AG20443 (cell line): ENCODE results near the gene ACAN.

Experiments used
- DNase-seq: peaks from one replicate; pipeline ENCODE4 v3.0.0; 2012; ENCODE audit warnings: low spot score, mixed read lengths

Gene ACAN

DNA sequence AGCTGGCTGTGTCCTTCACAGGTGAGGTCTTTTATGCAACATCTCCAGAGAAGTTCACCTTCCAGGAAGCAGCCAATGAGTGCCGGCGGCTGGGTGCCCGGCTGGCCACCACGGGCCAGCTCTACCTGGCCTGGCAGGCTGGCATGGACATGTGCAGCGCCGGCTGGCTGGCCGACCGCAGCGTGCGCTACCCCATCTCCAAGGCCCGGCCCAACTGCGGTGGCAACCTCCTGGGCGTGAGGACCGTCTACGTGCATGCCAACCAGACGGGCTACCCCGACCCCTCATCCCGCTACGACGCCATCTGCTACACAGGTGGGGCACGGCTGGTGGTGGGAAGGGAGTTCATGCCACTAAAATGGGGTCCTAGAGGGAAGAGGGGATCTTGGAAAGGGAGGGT lies 40.1 kb downstream of the ACAN start:
- DNase-seq, result no peak

GRCh38 chr15:88844749-88845386 lies 41.6 kb downstream of the ACAN start:
- DNase-seq, result no peak

- DNase-seq, result no peak
Measured at GRCh38 chr15:88845616-88846015, 42.4 kb downstream of the ACAN start.

GRCh38 chr15:88847144-88847543 lies 43.9 kb downstream of the ACAN start:
- DNase-seq, result no peak

- DNase-seq, result no peak
Measured at GRCh38 chr15:88848203-88848602, 45.0 kb downstream of the ACAN start.

DNA sequence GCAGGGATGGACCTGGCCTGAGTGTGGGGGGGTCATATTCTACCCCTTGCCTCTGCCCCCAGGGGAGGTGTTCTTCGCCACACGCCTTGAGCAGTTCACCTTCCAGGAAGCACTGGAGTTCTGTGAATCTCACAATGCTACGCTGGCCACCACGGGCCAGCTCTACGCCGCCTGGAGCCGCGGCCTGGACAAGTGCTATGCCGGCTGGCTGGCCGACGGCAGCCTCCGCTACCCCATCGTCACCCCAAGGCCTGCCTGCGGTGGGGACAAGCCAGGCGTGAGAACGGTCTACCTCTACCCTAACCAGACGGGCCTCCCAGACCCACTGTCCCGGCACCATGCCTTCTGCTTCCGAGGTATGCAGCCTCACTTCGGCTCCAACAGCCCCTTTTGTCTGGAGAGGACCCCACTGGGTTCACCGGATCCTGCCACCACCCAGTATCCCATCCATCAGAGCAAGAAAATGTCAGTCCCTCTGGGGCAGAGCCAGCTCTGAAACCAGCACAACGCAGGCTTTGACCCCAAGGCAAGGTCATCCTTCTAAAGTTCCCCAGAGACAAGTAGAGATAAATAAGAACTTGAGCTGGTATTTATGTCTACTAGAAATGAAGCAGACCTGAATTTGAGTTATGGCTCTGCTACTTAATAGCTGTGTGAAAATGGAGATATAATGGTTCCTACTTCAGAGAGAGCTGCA lies 46.3 kb downstream of the ACAN start:
- no peak for DNase-seq

DNA sequence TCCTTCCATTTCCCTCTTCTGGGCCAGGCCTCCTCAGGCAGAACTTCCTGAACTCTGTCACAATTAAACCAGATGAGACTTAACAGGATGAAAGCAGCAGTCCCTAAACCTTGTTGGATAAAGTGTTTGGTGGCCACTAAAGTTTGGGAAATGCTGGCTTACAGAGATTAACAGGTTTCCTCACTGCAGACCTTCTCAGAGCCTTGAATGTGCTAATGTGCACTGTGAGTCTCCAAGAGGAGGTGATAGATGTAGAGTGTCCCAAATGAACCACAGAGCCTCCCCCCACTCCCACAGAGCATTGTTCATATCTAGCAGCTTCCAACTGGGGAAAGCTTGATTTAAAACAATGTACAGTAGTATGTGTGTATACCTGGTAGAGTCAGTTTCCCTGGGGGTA lies 49.2 kb downstream of the ACAN start:
- DNase-seq, result no peak

DNA sequence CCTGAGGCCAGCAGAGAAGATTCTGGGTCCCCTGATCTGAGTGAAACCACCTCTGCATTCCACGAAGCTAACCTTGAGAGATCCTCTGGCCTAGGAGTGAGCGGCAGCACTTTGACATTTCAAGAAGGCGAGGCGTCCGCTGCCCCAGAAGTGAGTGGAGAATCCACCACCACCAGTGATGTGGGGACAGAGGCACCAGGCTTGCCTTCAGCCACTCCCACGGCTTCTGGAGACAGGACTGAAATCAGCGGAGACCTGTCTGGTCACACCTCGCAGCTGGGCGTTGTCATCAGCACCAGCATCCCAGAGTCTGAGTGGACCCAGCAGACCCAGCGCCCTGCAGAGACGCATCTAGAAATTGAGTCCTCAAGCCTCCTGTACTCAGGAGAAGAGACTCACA lies 55.7 kb downstream of the ACAN start:
- no peak for DNase-seq

DNA sequence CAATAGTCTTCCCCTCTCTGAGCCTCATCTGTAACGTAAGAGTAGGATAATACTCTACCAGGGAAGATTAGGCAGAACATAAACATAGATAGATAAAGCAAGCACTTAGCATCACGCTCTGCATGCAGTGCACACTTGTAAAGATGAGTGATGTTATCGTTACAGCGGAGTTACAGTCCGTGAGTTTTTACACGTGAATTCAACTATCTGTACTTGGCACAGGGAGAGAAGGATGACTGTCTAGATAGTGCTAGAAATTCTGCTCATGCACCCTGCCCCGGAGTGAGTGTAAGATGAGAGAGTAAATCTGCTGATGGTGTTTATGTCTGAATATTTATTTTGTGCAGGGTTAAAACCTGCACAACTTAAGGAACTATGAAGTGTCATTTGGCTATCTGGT lies 56.3 kb downstream of the ACAN start:
- no peak for DNase-seq

- no peak for DNase-seq
Measured at GRCh38 chr15:88860212-88860611, 57.0 kb downstream of the ACAN start.

GRCh38 chr15:88863412-88863811 lies 60.2 kb downstream of the ACAN start:
- DNase-seq, result no peak

GRCh38 chr15:88864861-88865497 lies 61.7 kb downstream of the ACAN start:
- no peak for DNase-seq

GRCh38 chr15:88865498-88866099 lies 62.4 kb downstream of the ACAN start:
- DNase-seq, result no peak

DNA sequence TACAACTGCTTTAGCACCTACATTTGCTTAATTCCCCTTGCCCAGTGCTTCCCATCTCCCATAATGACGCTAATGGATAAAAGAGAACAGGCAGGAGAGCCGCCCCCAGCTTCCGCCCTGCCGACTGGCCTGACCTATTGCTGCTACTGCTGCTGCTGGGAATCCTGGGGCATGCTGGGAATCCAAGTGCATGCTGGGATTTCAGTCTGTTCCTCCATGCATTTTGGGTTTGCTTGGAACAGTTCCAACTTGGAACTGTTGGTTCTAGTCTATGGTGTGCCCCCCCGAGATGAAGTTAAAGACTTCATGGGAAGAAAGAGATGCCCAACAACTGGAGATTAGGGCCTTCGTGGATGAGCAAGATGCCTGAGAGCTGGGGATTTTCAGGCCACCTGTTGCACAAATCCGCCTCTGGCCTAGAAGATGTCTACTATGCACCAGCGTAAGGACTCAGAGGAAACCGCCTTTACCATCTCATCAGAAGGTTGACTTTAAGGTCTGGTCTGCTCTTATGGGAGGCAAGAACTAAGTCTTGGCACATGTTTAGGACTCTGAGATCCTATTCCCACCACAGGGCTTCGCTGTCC lies 63.2 kb downstream of the ACAN start:
- no peak for DNase-seq

DNA sequence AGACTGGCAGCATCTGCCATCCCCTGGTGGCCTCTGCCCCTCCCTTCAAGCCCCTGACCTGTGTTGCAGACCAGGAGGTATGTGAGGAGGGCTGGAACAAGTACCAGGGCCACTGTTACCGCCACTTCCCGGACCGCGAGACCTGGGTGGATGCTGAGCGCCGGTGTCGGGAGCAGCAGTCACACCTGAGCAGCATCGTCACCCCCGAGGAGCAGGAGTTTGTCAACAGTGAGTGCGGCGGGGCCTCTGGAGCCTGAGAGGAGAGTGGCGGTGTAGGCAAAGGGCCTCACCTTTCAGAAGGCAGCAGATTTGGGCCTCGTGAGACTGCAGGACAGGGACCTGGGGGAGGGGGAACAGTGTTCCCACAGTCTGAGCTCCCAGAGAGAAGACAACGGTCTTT lies 68.1 kb downstream of the ACAN start:
- no peak for DNase-seq

DNA sequence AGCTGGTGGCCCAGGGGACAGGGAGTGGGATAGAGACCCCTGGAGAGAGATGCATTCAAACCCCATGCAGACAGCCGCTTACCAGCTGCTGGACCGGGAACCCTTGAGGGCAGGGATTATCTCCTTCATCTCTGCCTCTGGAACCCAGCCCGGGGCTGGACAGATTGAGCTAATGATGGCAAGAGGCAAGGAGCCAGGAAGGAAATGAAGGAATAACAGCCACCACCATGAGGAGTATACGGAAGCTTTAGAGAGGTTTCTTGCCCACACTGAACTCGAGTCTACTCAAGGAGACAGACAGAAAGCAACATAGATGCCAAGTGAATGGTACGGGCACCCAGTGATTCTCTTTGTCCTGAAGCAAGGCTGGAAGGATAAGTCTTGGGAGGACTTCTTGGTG lies 68.9 kb downstream of the ACAN start:
- no peak for DNase-seq

GRCh38 chr15:88872706-88873105 lies 69.5 kb downstream of the ACAN start:
- no peak for DNase-seq

- no peak for DNase-seq
Measured at GRCh38 chr15:88873786-88874185, 70.5 kb downstream of the ACAN start.

- no peak for DNase-seq
Measured at GRCh38 chr15:88874275-88874674, 71.0 kb downstream of the ACAN start.

- DNase-seq, result no peak
Measured at GRCh38 chr15:88874684-88875083, 71.4 kb downstream of the ACAN start.

GRCh38 chr15:88876573-88876972 lies 73.3 kb downstream of the ACAN start:
- no peak for DNase-seq

DNA sequence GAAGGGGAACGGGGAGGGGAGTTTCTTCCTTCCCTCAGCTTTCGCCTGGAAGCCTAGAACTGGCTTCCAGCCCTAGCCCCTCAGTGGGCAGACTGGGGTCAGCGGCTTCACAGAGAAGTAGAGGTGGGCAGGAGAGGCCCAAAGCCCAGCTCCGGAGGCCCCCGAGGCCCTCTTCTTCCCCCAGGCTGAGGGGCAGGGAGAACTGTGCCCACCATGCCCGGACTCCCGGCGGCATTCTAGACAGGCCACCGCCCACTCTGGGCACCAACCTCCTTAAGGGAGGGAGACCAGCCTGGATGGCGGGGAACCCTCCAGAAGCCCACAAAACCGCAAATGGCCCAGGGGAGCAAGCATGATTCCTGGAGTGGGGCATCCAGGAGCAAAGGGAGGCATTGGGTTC lies 74.2 kb downstream of the ACAN start:
- no peak for DNase-seq

- no peak for DNase-seq
Measured at GRCh38 chr15:88877906-88878305, 74.7 kb downstream of the ACAN start.
